Adrenal gland (tissue), 5 donors: Measurements from ENCODE around the gene RYK.
"Not testable (repeated sequence)": the region's sequence is repeated elsewhere in the genome, so short reads cannot be mapped to it uniquely, and the experiment has no call there.

Experiments
- CTCF ChIP-seq, 6 experiments: fragments of 450-650 bp in 4 of 6; fragments of 200-600 bp in 2 of 6; sonication (generic) in 1 of 6; IDR thresholded peaks; 1 replicate in 5 of 6; 2 replicates in 1 of 6; pipeline versions ENCODE4 v1.5.1 to v1.8.0; 2016 to 2021; ENCODE audit warnings: antibody characterized with exemption in 6 of 6, mild to moderate bottlenecking in 2 of 6, moderate library complexity in 1 of 6
- POLR2A ChIP-seq, 2 donors: fragments of 450-650 bp; IDR thresholded peaks; one replicate each; pipeline ENCODE4 v1.6.1; 2017; ENCODE audit warnings: antibody characterized with exemption in 2 of 2, mild to moderate bottlenecking in 2 of 2, moderate library complexity in 1 of 2
- donor health status: DM: no; HTN: no; CAD: no.

- TF ChIP-seq CTCF, POLR2A (IDR thresholded peaks at IDR 0.05): not testable (repeated sequence)
Measured at GRCh38 chr3:134224796-134225156, 25.9 kb downstream of the RYK start.
